Osteoblast (primary cell): ENCODE data around the gene ZDHHC16. TPM values are rescaled to one million over a fixed set of nuclear protein-coding genes. Genes with fewer than 3 reads are reported as not detected.

Experiments
- DNase-seq: peaks from one replicate; pipeline ENCODE4 v3.0.0; 2011; ENCODE audit warnings: low spot score, mixed read lengths; ENCODE audit not compliant: insufficient read length; ENCODE audit errors: missing footprints
- H2AFZ ChIP-seq: 2 replicates; pipeline ENCODE4 v1.6.0; 2011; ENCODE audit warnings: mild to moderate bottlenecking, low read length
- H3K27ac ChIP-seq: 2 replicates; pipeline ENCODE4 v1.5.1; 2011; ENCODE audit warnings: mild to moderate bottlenecking, low read depth, low read length, moderate library complexity
- H3K27me3 ChIP-seq: 2 replicates; pipeline ENCODE4 v1.6.0; 2012; ENCODE audit warnings: mild to moderate bottlenecking, control low read depth, inconsistent platforms, low read length, moderate library complexity; ENCODE audit not compliant: insufficient read depth
- H3K36me3 ChIP-seq: 2 replicates; pipeline ENCODE4 v1.5.1; 2011; ENCODE audit warnings: mild to moderate bottlenecking, low read length, control low read depth, moderate library complexity; ENCODE audit not compliant: insufficient read depth
- H3K4me1 ChIP-seq: 2 replicates; pipeline ENCODE4 v1.5.1; 2011; ENCODE audit warnings: mild to moderate bottlenecking, low read length, control low read depth, moderate library complexity; ENCODE audit not compliant: insufficient read depth
- H3K4me2 ChIP-seq: 2 replicates; pipeline ENCODE4 v1.6.0; 2011; ENCODE audit warnings: mild to moderate bottlenecking, low read length; ENCODE audit not compliant: insufficient read depth
- H3K4me3 ChIP-seq: fragments of 200-600 bp; sonication (generic); 3 replicates; pipeline ENCODE4 v1.5.1; 2012; ENCODE audit warnings: mild to moderate bottlenecking, low read length, inconsistent platforms; ENCODE audit not compliant: insufficient read depth
- H3K79me2 ChIP-seq: 2 replicates; pipeline ENCODE4 v1.6.0; 2012; ENCODE audit warnings: mild to moderate bottlenecking, low read length, control low read depth, inconsistent platforms; ENCODE audit not compliant: insufficient read depth
- H3K9me3 ChIP-seq: 2 replicates; pipeline ENCODE4 v1.5.1; 2011; ENCODE audit warnings: low read depth, low read length, control low read depth
- H4K20me1 ChIP-seq: 2 replicates; pipeline ENCODE4 v1.6.0; 2012; ENCODE audit warnings: mild to moderate bottlenecking, low read length, control low read depth; ENCODE audit not compliant: insufficient read depth
- total RNA-seq: library from RNA; depleted of rRNA; stranded (reverse); fragments of >200 nt; gene quantifications from 2 replicates; pipeline ENCODE4 v1.2.3, GENCODE V29; 2012
- TF ChIP-seq, protein P1 (sequence below): IDR thresholded peaks from 2 replicates; pipeline ENCODE4 v1.5.1; 2011; ENCODE audit warnings: mild to moderate bottlenecking, low read depth, low read length, moderate library complexity; ENCODE audit errors: extremely low read depth

Gene ZDHHC16
- total RNA-seq, 1 donor: 39.8 TPM

DNA sequence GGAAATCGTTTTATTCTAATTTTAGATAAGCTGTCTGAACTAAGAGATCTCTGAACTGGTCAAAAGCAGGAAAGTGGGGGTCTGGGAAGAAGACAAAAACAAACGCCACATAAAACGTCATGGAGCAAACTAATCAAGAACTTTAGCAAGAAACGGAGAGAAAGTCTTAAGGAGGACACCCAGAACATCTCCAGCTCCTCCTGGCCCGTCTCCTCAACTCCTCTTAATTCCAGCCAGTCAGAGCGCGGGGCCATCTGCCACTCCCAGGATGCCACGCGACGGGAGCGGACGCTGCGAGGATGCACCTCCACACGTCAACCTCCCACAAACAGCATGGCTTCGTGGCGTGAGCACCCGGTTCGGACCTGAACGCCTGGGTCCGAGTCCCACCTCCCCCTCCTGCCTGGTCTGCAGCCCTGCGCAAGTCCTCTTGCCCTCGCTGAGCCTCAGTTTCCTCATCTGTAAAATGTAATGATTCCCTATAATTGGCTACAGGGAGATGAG is 51.6 kb downstream of the ZDHHC16 start:
- H3K4me1 ChIP-seq: peaks cover 31% of the 10 kb centered on the region
- H3K27ac ChIP-seq: peak overlapping the region; percentile 92
- peak overlapping the region; percentile 86 for H2AFZ ChIP-seq
- peak; percentile 97 for DNase-seq
- H3K79me2 ChIP-seq: peaks cover 86% of the 10 kb centered on the region
- H3K27me3 ChIP-seq: no peaks in the 10 kb centered on the region
- peaks cover 3% of the 10 kb centered on the region for H3K36me3 ChIP-seq
- TF ChIP-seq, protein P1, sequence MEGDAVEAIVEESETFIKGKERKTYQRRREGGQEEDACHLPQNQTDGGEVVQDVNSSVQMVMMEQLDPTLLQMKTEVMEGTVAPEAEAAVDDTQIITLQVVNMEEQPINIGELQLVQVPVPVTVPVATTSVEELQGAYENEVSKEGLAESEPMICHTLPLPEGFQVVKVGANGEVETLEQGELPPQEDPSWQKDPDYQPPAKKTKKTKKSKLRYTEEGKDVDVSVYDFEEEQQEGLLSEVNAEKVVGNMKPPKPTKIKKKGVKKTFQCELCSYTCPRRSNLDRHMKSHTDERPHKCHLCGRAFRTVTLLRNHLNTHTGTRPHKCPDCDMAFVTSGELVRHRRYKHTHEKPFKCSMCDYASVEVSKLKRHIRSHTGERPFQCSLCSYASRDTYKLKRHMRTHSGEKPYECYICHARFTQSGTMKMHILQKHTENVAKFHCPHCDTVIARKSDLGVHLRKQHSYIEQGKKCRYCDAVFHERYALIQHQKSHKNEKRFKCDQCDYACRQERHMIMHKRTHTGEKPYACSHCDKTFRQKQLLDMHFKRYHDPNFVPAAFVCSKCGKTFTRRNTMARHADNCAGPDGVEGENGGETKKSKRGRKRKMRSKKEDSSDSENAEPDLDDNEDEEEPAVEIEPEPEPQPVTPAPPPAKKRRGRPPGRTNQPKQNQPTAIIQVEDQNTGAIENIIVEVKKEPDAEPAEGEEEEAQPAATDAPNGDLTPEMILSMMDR: no peak
- H3K4me2 ChIP-seq: peak overlapping the region; percentile 88
- peak overlapping the region; percentile 99 for H3K4me3 ChIP-seq
- H4K20me1 ChIP-seq: peaks cover 37% of the 10 kb centered on the region
- no peaks in the 10 kb centered on the region for H3K9me3 ChIP-seq

DNA sequence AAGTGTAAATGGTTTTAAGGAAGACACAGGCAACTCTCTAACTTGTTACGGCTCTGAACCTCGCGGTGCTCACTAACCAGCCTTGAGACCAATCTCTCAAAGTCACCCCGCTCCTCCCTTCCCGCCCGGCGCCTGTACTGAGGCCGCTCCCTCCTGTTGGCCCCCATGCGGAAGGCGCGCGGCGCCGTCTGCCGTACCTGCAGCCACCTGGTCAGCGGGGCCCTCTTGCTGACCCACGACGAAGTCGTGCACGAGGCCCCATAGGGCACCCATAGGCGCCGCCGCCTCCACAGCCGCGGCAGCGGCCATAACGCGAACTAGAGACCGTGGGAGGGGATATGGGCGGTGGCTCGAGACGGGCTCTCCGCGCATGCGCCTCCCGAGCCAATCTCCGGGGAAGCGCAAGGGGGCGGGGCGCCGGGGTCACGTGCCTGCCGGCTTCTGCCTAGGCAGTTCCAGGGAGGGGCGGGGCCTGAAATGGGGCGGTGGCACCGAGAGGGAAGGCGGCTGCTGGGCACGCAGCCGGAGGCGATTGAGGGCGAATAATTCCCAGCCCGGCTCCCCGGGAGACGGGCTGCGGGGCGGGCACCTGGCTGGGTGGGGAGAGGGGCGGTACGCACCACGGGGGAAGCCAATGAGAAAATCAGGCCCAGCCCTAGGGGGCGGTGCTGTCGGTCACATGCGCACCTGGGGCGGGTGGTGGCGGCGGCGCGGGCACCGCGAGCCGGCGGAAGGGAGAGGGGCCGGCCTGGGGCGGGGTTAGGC is 52.3 kb downstream of the ZDHHC16 start, which contains the start of gene MMS19:
Gene MMS19, minus strand, starts transcription at position 347 of the 765 bp plus-strand sequence. Its CDS starts 38 bp downstream, at position 309.
- H3K27me3 ChIP-seq: no peaks in the 10 kb centered on the region
- peaks cover 85% of the 10 kb centered on the region for H3K79me2 ChIP-seq
- peaks cover 3% of the 10 kb centered on the region for H3K36me3 ChIP-seq
- H3K4me3 ChIP-seq: peak within 1 kb of the TSS; percentile 99
- TF ChIP-seq, protein P1: no peak
- peaks cover 31% of the 10 kb centered on the region for H3K4me1 ChIP-seq
- no peaks in the 10 kb centered on the region for H3K9me3 ChIP-seq
- H3K4me2 ChIP-seq: peak within 1 kb of the TSS; percentile 88
- peak within 1 kb of the TSS; percentile 92 for H3K27ac ChIP-seq
- peak within 1 kb of the TSS; percentile 86 for H2AFZ ChIP-seq
- peak; percentile 100 for DNase-seq
- H4K20me1 ChIP-seq: peaks cover 42% of the 10 kb centered on the region

DNA sequence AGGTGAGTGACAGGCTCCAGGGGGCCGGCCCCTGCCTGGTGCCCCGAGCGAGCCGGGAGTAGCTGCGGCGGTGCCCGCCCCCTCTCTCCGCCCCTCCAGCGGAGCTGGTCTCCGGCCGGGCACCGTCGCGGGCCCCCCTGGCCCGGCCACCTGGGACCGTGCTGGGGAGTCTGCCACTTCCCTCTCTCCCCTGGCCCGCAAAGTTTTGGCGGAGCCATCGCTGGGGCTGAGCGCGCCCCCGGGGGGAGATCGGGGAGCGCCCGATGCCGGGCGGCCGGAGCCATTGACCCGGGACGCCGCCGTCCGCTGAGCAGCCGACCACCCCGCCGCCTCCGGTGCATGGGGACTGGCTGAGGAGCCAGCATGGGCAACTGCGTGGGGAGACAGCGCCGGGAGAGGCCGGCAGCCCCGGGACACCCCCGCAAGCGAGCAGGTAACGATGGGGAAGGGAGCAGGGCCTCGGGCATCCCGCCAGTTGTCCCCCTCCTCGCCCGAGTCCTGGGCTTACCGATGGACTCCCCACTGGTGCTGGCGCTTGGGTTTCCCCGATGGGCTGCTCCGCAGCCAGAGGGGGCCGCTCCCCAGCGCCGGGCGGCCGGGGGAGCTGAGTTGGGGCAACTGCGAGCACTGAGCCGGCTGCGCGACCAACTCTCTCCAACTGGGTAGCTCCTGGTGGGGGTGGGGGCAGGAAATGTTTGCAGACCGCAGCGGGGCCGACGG is 53.0 kb downstream of the ZDHHC16 start, which contains the start of gene UBTD1:
Gene UBTD1, plus strand, starts transcription at position 84 of the 720 bp plus-strand sequence. Its CDS starts 280 bp downstream, at position 364.
- TF ChIP-seq, protein P1: no peak
- Histone ChIP-seq H3K27me3 (no peaks in the 10 kb centered on the region), H3K9me3 (no peaks in the 10 kb centered on the region), H3K27ac (peak within 1 kb of the TSS; percentile 92), H3K4me1 (peaks cover 30% of the 10 kb centered on the region), H3K79me2 (peaks cover 85% of the 10 kb centered on the region), H3K4me3 (peak within 1 kb of the TSS; percentile 99), H3K4me2 (peak within 1 kb of the TSS; percentile 88), H4K20me1 (peaks cover 48% of the 10 kb centered on the region), H2AFZ (peak within 1 kb of the TSS; percentile 86), H3K36me3 (peaks cover 3% of the 10 kb centered on the region)
- DNase-seq: peak; percentile 93
